ENCODE data around the gene STK39. TPM values are rescaled to one million over a fixed set of nuclear protein-coding genes. Genes with fewer than 3 reads are reported as not detected.

STK39 gene
- total RNA-seq, 3 donors from 2014 or later = 36.4 to 57.5 (median 52.5) TPM

- Histone ChIP-seq H3K36me3 (ENCODE audit: low read depth) (no peaks in the 10 kb centered on the region), H3K9me3 (no peaks in the 10 kb centered on the region), H3K4me3 (no peak overlapping the region), H3K4me1 (ENCODE audit: low read depth) (no peaks in the 10 kb centered on the region)
- intact Hi-C loops (cut with DNase I, micrococcal nuclease) = loop anchor here in 1 of 2 donors (10.0 kb wide), 1 partner anchor 195 kb away; no protein-coding TSS in a partner anchor
- ATAC-seq = no peak
- no peak for TF ChIP-seq CTCF (IDR thresholded peaks at IDR 0.05)
- DNase-seq = no peak
These were observed 107.5 kb downstream of the STK39 start for GRCh38 chr2:168139852-168140251.

- no peak for DNase-seq
- ATAC-seq = no peak
- H3K4me1 ChIP-seq (ENCODE audit: low read depth) = no peaks in the 10 kb centered on the region
- no peak for TF ChIP-seq CTCF (IDR thresholded peaks at IDR 0.05)
- H3K36me3 ChIP-seq (ENCODE audit: low read depth) = no peaks in the 10 kb centered on the region
- H3K4me3 ChIP-seq = no peak overlapping the region
- H3K9me3 ChIP-seq = no peaks in the 10 kb centered on the region
- intact Hi-C loops (cut with DNase I, micrococcal nuclease) = loop anchor here in 1 of 2 donors (10.0 kb wide), 1 partner anchor 196 kb away; no protein-coding TSS in a partner anchor
These were observed 108.5 kb downstream of the STK39 start for GRCh38 chr2:168138901-168139300.

- H3K4me3 ChIP-seq = no peak overlapping the region
- no peaks in the 10 kb centered on the region for H3K9me3 ChIP-seq
- no peaks in the 10 kb centered on the region for H3K4me1 ChIP-seq (ENCODE audit: low read depth)
- DNase-seq (no peak), ATAC-seq (peak; percentile 43)
- intact Hi-C loops (cut with DNase I, micrococcal nuclease) = loop anchor here in 1 of 2 donors (10.0 kb wide), 1 partner anchor 196 kb away; no protein-coding TSS in a partner anchor
- TF ChIP-seq CTCF (IDR thresholded peaks at IDR 0.05) = no peak
- H3K36me3 ChIP-seq (ENCODE audit: low read depth) = no peaks in the 10 kb centered on the region
These were observed 109.0 kb downstream of the STK39 start for GRCh38 chr2:168138374-168138773.

- ATAC-seq (peak; percentile 70), DNase-seq (no peak)
These were observed 109.8 kb downstream of the STK39 start for GRCh38 chr2:168137510-168138180.

GRCh38 chr2:168136392-168136977 is 110.9 kb downstream of the STK39 start:
- intact Hi-C loops (cut with DNase I, micrococcal nuclease) = loop anchor here in 1 of 2 donors (10.0 kb wide), 1 partner anchor 198 kb away; no protein-coding TSS in a partner anchor
- no peak for DNase-seq
- Histone ChIP-seq H3K9me3 (no peaks in the 10 kb centered on the region), H3K4me3 (no peak overlapping the region), H3K4me1 (ENCODE audit: low read depth) (no peaks in the 10 kb centered on the region), H3K36me3 (ENCODE audit: low read depth) (no peaks in the 10 kb centered on the region)
- ATAC-seq = peak; percentile 69
- peak; percentile 24 for TF ChIP-seq CTCF (IDR thresholded peaks at IDR 0.05)

More at GRCh38 chr2:168137510-168138180, 109.8 kb downstream of the STK39 start:
- TF ChIP-seq CTCF (IDR thresholded peaks at IDR 0.05) = no peak
- intact Hi-C loops (cut with DNase I, micrococcal nuclease) = loop anchor here in 1 of 2 donors (10.0 kb wide), 1 partner anchor 197 kb away; no protein-coding TSS in a partner anchor
- H3K4me1 ChIP-seq (ENCODE audit: low read depth) = no peaks in the 10 kb centered on the region
- H3K9me3 ChIP-seq = no peaks in the 10 kb centered on the region
- no peak overlapping the region for H3K4me3 ChIP-seq
- no peaks in the 10 kb centered on the region for H3K36me3 ChIP-seq (ENCODE audit: low read depth)

Measured in mucosa of descending colon (tissue), 3 donors.